ENCODE results near the gene ADGRA3. TPM values are rescaled to one million over a fixed set of nuclear protein-coding genes. Genes with fewer than 3 reads are reported as not detected.

The ADGRA3 gene
- total and polyA plus RNA-seq, 5 donors from 2014 or later = 0.20 to 2.1 TPM; not detected in 3

DNA sequence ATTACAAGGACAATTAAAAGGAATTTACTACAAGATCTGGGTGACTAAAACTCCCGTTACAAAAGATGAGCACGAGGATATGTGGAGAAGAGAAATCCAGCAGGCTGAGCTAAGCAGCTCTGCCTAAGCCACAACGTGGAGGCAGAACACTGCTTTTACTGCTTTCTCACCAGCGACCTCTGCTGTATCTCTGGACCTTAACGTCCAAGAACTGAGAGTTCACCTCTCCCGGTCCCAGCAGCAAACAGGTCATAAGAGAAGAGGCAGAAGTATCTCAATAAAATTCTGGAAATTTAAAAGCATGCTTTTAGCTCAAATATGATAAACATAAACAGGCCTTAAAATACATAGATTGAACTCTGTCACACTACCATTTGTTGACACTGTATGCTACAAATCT, 81.0 kb downstream of the ADGRA3 start:
- no peak for ATAC-seq (ENCODE audit: low read depth in 2 of 2)
- no peak overlapping the region for H3K27ac ChIP-seq (ENCODE audit: insufficient read depth, low read length, poor library complexity, severe bottlenecking)

GRCh38 chr4:22430626-22431025, 85.2 kb downstream of the ADGRA3 start:
- Histone ChIP-seq H3K9me3 (ENCODE audit: control insufficient read depth in 2 of 2, low read length in 2 of 2) (no peaks in the 10 kb centered on the region), H3K36me3 (ENCODE audit: control insufficient read depth, insufficient read depth, low read length) (no peaks in the 10 kb centered on the region), H3K27ac (ENCODE audit: insufficient read depth, low read length, poor library complexity, severe bottlenecking) (no peak overlapping the region), H3K27me3 (ENCODE audit: control insufficient read depth, insufficient read depth, low read length) (no peaks in the 10 kb centered on the region), H3K4me3 (ENCODE audit: low read depth, low read length) (no peak overlapping the region), H3K4me1 (ENCODE audit: control insufficient read depth, insufficient read depth, low read length, poor library complexity, severe bottlenecking) (no peaks in the 10 kb centered on the region)
- Mint-ChIP-seq H3K9me3 (peaks cover 0 to 4% (median 2%) of the 10 kb centered on the region in 7 donors), H3K27ac (no peak overlapping the region), H3K4me3 (no peak overlapping the region), H3K27me3 (no peaks in the 10 kb centered on the region), H3K4me1 (no peaks in the 10 kb centered on the region), H3K36me3 (no peaks in the 10 kb centered on the region)
- ATAC-seq (ENCODE audit: low read depth in 2 of 2) = no peak
- DNase-seq = no peak

More for the DNA sequence above, 81.0 kb downstream of the ADGRA3 start:
- DNase-seq = no peak
- H3K4me1 ChIP-seq (ENCODE audit: control insufficient read depth, insufficient read depth, low read length, poor library complexity, severe bottlenecking) = no peaks in the 10 kb centered on the region
- H3K27ac Mint-ChIP-seq = no peak overlapping the region
- H3K4me1 Mint-ChIP-seq = peaks cover 0 to 2% (median 0%) of the 10 kb centered on the region in 4 donors
- peaks cover 0 to 4% (median 0%) of the 10 kb centered on the region in 7 donors for H3K9me3 Mint-ChIP-seq
- no peaks in the 10 kb centered on the region for H3K27me3 Mint-ChIP-seq
- no peaks in the 10 kb centered on the region for H3K36me3 Mint-ChIP-seq
- H3K4me3 Mint-ChIP-seq = no peak overlapping the region
- no peaks in the 10 kb centered on the region for H3K27me3 ChIP-seq (ENCODE audit: control insufficient read depth, insufficient read depth, low read length)
- no peak overlapping the region for H3K4me3 ChIP-seq (ENCODE audit: low read depth, low read length)
- H3K36me3 ChIP-seq (ENCODE audit: control insufficient read depth, insufficient read depth, low read length) = no peaks in the 10 kb centered on the region
- no peaks in the 10 kb centered on the region for H3K9me3 ChIP-seq (ENCODE audit: control insufficient read depth in 2 of 2, low read length in 2 of 2)

- Histone ChIP-seq H3K4me1 (ENCODE audit: control insufficient read depth, insufficient read depth, low read length, poor library complexity, severe bottlenecking) (no peaks in the 10 kb centered on the region), H3K27ac (ENCODE audit: insufficient read depth, low read length, poor library complexity, severe bottlenecking) (no peak overlapping the region), H3K27me3 (ENCODE audit: control insufficient read depth, insufficient read depth, low read length) (no peaks in the 10 kb centered on the region), H3K9me3 (ENCODE audit: control insufficient read depth in 2 of 2, low read length in 2 of 2) (peaks cover 0 to 2% of the 10 kb centered on the region in 2 experiments), H3K4me3 (ENCODE audit: low read depth, low read length) (no peak overlapping the region), H3K36me3 (ENCODE audit: control insufficient read depth, insufficient read depth, low read length) (no peaks in the 10 kb centered on the region)
- Mint-ChIP-seq H3K4me3 (no peak overlapping the region), H3K27ac (no peak overlapping the region), H3K36me3 (no peaks in the 10 kb centered on the region), H3K27me3 (no peaks in the 10 kb centered on the region), H3K4me1 (no peaks in the 10 kb centered on the region), H3K9me3 (peaks cover 0 to 4% (median 2%) of the 10 kb centered on the region in 7 donors)
- ATAC-seq (ENCODE audit: low read depth in 2 of 2) (no peak), DNase-seq (no peak)
These were observed 87.4 kb downstream of the ADGRA3 start for GRCh38 chr4:22428441-22428840.

DNA sequence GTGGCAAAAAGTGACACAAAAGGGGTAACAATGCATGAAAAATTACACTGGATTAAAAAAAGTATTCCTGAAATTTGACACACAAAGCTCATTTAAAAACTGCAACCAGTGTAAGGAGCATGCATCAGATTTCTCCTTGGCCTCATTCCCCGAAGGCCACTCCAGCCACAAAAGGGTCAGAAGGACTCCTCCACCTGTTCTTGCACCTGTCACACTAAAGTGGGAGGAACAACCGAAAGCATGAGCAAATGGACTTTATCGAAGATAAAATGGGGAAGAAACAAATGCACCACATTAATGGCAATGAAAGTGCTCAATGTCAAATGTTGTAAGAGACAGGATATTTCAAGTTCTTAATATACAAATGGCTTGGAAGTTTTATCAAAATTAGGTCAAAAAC, 88.2 kb downstream of the ADGRA3 start:
- Histone ChIP-seq H3K27ac (ENCODE audit: insufficient read depth, low read length, poor library complexity, severe bottlenecking) (no peak overlapping the region), H3K4me1 (ENCODE audit: control insufficient read depth, insufficient read depth, low read length, poor library complexity, severe bottlenecking) (no peaks in the 10 kb centered on the region), H3K4me3 (ENCODE audit: low read depth, low read length) (no peak overlapping the region), H3K36me3 (ENCODE audit: control insufficient read depth, insufficient read depth, low read length) (no peaks in the 10 kb centered on the region), H3K9me3 (ENCODE audit: control insufficient read depth in 2 of 2, low read length in 2 of 2) (peaks cover 0 to 2% of the 10 kb centered on the region in 2 experiments), H3K27me3 (ENCODE audit: control insufficient read depth, insufficient read depth, low read length) (no peaks in the 10 kb centered on the region)
- Mint-ChIP-seq H3K36me3 (no peaks in the 10 kb centered on the region), H3K4me3 (no peak overlapping the region), H3K9me3 (peaks cover 0 to 4% (median 2%) of the 10 kb centered on the region in 7 donors), H3K27ac (no peak overlapping the region), H3K4me1 (no peaks in the 10 kb centered on the region), H3K27me3 (no peaks in the 10 kb centered on the region)
- DNase-seq (no peak), ATAC-seq (ENCODE audit: low read depth in 2 of 2) (no peak)

- Histone ChIP-seq H3K27me3 (ENCODE audit: control insufficient read depth, insufficient read depth, low read length) (no peaks in the 10 kb centered on the region), H3K4me1 (ENCODE audit: control insufficient read depth, insufficient read depth, low read length, poor library complexity, severe bottlenecking) (no peaks in the 10 kb centered on the region), H3K4me3 (ENCODE audit: low read depth, low read length) (no peak overlapping the region), H3K36me3 (ENCODE audit: control insufficient read depth, insufficient read depth, low read length) (no peaks in the 10 kb centered on the region), H3K27ac (ENCODE audit: insufficient read depth, low read length, poor library complexity, severe bottlenecking) (no peak overlapping the region), H3K9me3 (ENCODE audit: control insufficient read depth in 2 of 2, low read length in 2 of 2) (peaks cover 0 to 2% of the 10 kb centered on the region in 2 experiments)
- Mint-ChIP-seq H3K27me3 (no peaks in the 10 kb centered on the region), H3K4me1 (peaks cover 0 to 2% (median 0%) of the 10 kb centered on the region in 4 donors), H3K4me3 (no peak overlapping the region), H3K36me3 (no peaks in the 10 kb centered on the region), H3K9me3 (peaks cover 0 to 8% (median 5%) of the 10 kb centered on the region in 7 donors), H3K27ac (no peak overlapping the region)
- ATAC-seq (ENCODE audit: low read depth in 2 of 2) = no peak
- DNase-seq = no peak
These were observed 95.6 kb downstream of the ADGRA3 start for GRCh38 chr4:22420291-22420690.

DNA sequence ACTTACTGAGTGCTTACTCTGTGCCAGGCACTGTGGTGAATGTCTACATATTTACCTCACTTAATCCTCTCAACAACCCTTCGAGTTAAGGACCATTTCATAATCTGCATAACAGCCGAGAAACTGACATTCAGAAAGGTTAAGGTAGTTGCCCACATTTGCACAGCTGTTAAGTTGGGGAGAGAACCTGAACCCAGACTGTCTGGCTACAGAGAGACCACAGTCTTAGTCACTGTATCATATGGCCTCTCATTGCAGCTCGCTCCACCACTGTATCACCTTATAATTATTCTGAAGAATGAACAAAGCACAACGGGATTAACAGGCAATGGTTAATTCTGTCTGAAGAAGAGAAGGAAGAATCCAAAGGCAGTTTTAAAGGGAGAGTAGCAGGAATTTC, 98.5 kb downstream of the ADGRA3 start:
- Mint-ChIP-seq H3K36me3 (no peaks in the 10 kb centered on the region), H3K27me3 (no peaks in the 10 kb centered on the region), H3K4me1 (peaks cover 0 to 2% (median 0%) of the 10 kb centered on the region in 4 donors), H3K27ac (no peak overlapping the region), H3K9me3 (peaks cover 0 to 8% (median 5%) of the 10 kb centered on the region in 7 donors), H3K4me3 (no peak overlapping the region)
- no peak overlapping the region for H3K27ac ChIP-seq (ENCODE audit: insufficient read depth, low read length, poor library complexity, severe bottlenecking)
- no peak overlapping the region for H3K4me3 ChIP-seq (ENCODE audit: low read depth, low read length)
- ATAC-seq (ENCODE audit: low read depth in 2 of 2) (no peak), DNase-seq (no peak)
- H3K4me1 ChIP-seq (ENCODE audit: control insufficient read depth, insufficient read depth, low read length, poor library complexity, severe bottlenecking) = no peaks in the 10 kb centered on the region
- H3K36me3 ChIP-seq (ENCODE audit: control insufficient read depth, insufficient read depth, low read length) = no peaks in the 10 kb centered on the region
- no peaks in the 10 kb centered on the region for H3K9me3 ChIP-seq (ENCODE audit: control insufficient read depth in 2 of 2, low read length in 2 of 2)
- no peaks in the 10 kb centered on the region for H3K27me3 ChIP-seq (ENCODE audit: control insufficient read depth, insufficient read depth, low read length)

DNA sequence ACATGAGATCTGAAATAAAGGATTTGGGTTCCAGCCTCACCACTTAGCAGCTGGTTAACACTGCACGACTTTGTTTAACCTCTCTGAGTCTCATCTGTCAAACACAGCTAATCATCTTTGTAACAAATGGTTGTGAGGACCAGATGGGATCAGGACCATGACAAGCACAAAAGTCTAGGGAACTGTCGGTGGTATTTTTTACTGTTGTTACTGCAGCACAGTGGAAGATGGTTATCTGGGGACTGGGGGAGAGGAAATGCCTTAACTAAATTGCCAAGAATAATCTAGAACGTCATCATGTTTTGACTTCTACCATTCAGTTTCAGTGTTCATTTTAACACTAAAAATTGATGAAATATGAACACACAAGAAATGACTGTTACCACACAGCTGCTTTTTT, 99.5 kb downstream of the ADGRA3 start:
- H3K36me3 Mint-ChIP-seq = no peaks in the 10 kb centered on the region
- no peak overlapping the region for H3K4me3 Mint-ChIP-seq
- Histone ChIP-seq H3K27me3 (ENCODE audit: control insufficient read depth, insufficient read depth, low read length) (no peaks in the 10 kb centered on the region), H3K36me3 (ENCODE audit: control insufficient read depth, insufficient read depth, low read length) (no peaks in the 10 kb centered on the region), H3K27ac (ENCODE audit: insufficient read depth, low read length, poor library complexity, severe bottlenecking) (no peak overlapping the region), H3K9me3 (ENCODE audit: control insufficient read depth in 2 of 2, low read length in 2 of 2) (no peaks in the 10 kb centered on the region), H3K4me1 (ENCODE audit: control insufficient read depth, insufficient read depth, low read length, poor library complexity, severe bottlenecking) (no peaks in the 10 kb centered on the region), H3K4me3 (ENCODE audit: low read depth, low read length) (no peak overlapping the region)
- no peaks in the 10 kb centered on the region for H3K27me3 Mint-ChIP-seq
- peaks cover 0 to 2% (median 0%) of the 10 kb centered on the region in 4 donors for H3K4me1 Mint-ChIP-seq
- DNase-seq (no peak), ATAC-seq (ENCODE audit: low read depth in 2 of 2) (no peak)
- H3K27ac Mint-ChIP-seq = no peak overlapping the region
- H3K9me3 Mint-ChIP-seq = peaks cover 0 to 8% (median 5%) of the 10 kb centered on the region in 7 donors

- H3K9me3 ChIP-seq (ENCODE audit: control insufficient read depth in 2 of 2, low read length in 2 of 2) = no peaks in the 10 kb centered on the region
- no peaks in the 10 kb centered on the region for H3K36me3 ChIP-seq (ENCODE audit: control insufficient read depth, insufficient read depth, low read length)
- no peak overlapping the region for H3K4me3 ChIP-seq (ENCODE audit: low read depth, low read length)
- no peaks in the 10 kb centered on the region for H3K27me3 Mint-ChIP-seq
- no peak overlapping the region for H3K4me3 Mint-ChIP-seq
- H3K27me3 ChIP-seq (ENCODE audit: control insufficient read depth, insufficient read depth, low read length) = no peaks in the 10 kb centered on the region
- ATAC-seq (ENCODE audit: low read depth in 2 of 2) = no peak
- H3K4me1 Mint-ChIP-seq = peaks cover 0 to 2% (median 0%) of the 10 kb centered on the region in 4 donors
- peaks cover 0 to 8% (median 0%) of the 10 kb centered on the region in 7 donors for H3K9me3 Mint-ChIP-seq
- H3K27ac Mint-ChIP-seq = no peak overlapping the region
- H3K27ac ChIP-seq (ENCODE audit: insufficient read depth, low read length, poor library complexity, severe bottlenecking) = no peak overlapping the region
- no peaks in the 10 kb centered on the region for H3K4me1 ChIP-seq (ENCODE audit: control insufficient read depth, insufficient read depth, low read length, poor library complexity, severe bottlenecking)
- DNase-seq = no peak
- no peaks in the 10 kb centered on the region for H3K36me3 Mint-ChIP-seq
These were observed 101.0 kb downstream of the ADGRA3 start for GRCh38 chr4:22414833-22415232.
